Activated CD4-positive, alpha-beta T cell treated with anti-CD3 and anti-CD28 coated beads for 36 hours (primary cell): ENCODE results near the gene PLXNA4. TPM values are rescaled to one million over a fixed set of nuclear protein-coding genes. Genes with fewer than 3 reads are reported as not detected.

Source experiments
- ATAC-seq: fragments of 200-7000 bp; cut with Tn5 transposase; one replicate; pipeline ENCODE4 v1.10.0; 2021; ENCODE audit warnings: mild to moderate bottlenecking, moderate library complexity
- CTCF ChIA-PET: fragments of 350-600 bp; sonication (Branson Sonifier 250); formaldehyde crosslinking; loops from one replicate; lab custom pipeline; 2021; ENCODE audit warnings: antibody characterized with exemption; lab: Charles Lee
- POLR2A ChIA-PET: fragments of 350-600 bp; sonication (Branson Sonifier 250); formaldehyde crosslinking; loops from one replicate; lab custom pipeline; 2021; ENCODE audit warnings: antibody characterized with exemption, inconsistent platforms; lab: Charles Lee
- DNase-seq: peaks from one replicate; pipeline ENCODE4 v3.0.0-alpha.2; 2020
- H3K27ac Mint-ChIP-seq: one replicate; pipeline ENCODE4 v1.8.0; 2021; ENCODE audit warnings: mixed read lengths
- H3K27me3 Mint-ChIP-seq: one replicate; pipeline ENCODE4 v1.8.0; 2021; ENCODE audit warnings: mixed read lengths
- H3K36me3 Mint-ChIP-seq: one replicate; pipeline ENCODE4 v1.8.0; 2021; ENCODE audit warnings: low read depth, mixed read lengths
- H3K4me1 Mint-ChIP-seq: one replicate; pipeline ENCODE4 v1.8.0; 2021; ENCODE audit warnings: mixed read lengths
- H3K4me3 Mint-ChIP-seq: one replicate; pipeline ENCODE4 v1.8.0; 2021; ENCODE audit warnings: mild to moderate bottlenecking, moderate library complexity, mixed read lengths
- H3K9me3 Mint-ChIP-seq: one replicate; pipeline ENCODE4 v1.8.0; 2021; ENCODE audit warnings: low read depth, mixed read lengths
- intact Hi-C, 2 experiments: fragments of 100-400 bp; cut with DNase I in 1 of 2; cut with micrococcal nuclease in 1 of 2; formaldehyde crosslinking; loops; one replicate each; pipeline versions ENCODE4 v1.14.2 to v1.15.1; 2022 to 2024; cut with DNase I, micrococcal nuclease
- total RNA-seq, 2 experiments: library from RNA; stranded (reverse); gene quantifications; one replicate each; pipeline ENCODE4 v1.2.3, GENCODE V29; 2021

Gene PLXNA4
- total RNA-seq, 2 experiments from 2014 or later = 0.07 to 0.09 TPM

DNA sequence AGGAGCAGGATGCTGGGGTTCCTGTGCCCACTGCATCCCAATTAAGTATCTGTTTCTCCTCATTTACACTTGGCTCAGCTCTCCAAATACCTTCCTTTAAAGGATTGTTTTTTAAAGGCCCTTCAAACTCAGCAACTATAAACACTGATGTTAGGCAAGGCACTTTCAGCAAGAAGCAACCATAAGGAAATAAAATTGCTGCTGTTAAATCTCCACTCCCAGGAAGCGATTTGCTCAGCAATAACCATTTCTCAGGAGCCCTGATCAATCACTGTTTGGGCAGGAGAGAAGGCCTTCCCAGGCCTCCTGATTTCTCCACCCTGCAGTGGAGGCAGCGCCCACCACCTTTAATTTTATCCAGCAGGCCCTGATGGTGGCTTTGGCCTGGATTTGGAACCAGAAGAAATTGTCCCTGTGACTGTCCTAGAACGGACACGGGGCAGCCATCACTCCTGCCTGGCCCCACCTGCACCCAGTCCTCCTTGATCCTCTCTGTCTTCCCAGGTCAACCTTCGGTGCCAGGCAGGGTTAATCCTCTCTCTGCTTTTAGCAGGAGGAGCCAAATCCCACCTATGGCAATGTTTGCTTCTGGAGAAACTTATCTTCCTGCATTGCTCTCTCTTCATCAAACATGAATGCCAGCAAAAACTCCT is 199.8 kb downstream of the PLXNA4 start:
- H3K4me1 Mint-ChIP-seq = no peaks in the 10 kb centered on the region
- no peaks in the 10 kb centered on the region for H3K9me3 Mint-ChIP-seq
- H3K4me3 Mint-ChIP-seq = no peak overlapping the region
- DNase-seq (no peak), ATAC-seq (no peak)
- H3K27ac Mint-ChIP-seq = no peak overlapping the region
- CTCF ChIA-PET = interaction anchor here (0.5 kb wide), 1 partner anchor 179 kb away, joined by 3 read pairs; no protein-coding TSS in a partner anchor
- H3K27me3 Mint-ChIP-seq = peaks cover 2% of the 10 kb centered on the region
- H3K36me3 Mint-ChIP-seq = no peaks in the 10 kb centered on the region
- POLR2A ChIA-PET = no interaction called here
- intact Hi-C loops = no loop called here

DNA sequence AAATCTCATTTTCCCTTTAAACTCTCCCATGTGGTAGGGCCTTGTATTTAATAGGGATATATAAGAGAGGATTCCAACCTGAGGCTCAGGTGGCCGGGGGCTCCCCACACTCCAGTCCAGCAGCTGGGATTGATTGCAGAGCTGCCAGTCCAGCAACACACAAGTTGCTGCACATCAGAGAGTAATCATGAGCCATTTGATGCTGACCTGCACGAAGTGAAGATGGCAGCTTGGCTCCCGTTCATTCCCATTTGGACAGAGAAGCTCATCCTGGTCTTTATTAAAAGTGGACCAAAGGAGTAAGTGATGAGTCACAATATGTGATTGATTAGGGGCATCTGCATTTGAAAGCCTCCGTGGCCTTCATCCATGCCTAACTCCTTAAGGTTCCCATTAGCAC is 202.4 kb downstream of the PLXNA4 start:
- CTCF ChIA-PET = interaction anchor here (1.0 kb wide), 1 partner anchor 13 kb away, joined by 3 read pairs; no protein-coding TSS in a partner anchor
- POLR2A ChIA-PET = no interaction called here
- intact Hi-C loops = no loop called here

DNA sequence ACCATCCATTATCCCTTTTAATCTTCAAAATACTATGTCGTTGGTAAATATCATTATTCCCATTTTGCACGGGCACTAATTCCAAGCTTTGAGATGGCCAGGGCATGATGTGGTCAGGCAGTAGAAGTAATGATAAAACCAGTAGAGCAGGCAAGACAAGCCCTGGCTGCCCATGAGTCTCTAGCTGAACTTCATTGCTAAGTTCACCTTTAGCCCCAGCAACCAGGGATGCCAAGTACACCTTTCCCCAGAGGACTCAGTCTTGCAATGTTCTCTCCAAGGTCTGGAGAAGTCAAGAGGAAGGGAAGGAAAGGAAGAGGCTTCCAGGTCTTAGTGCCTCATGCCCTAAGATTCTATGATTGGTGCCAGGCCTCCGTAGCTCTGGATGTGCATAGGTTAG is 203.2 kb downstream of the PLXNA4 start:
- ATAC-seq (no peak), DNase-seq (no peak)
- ChIA-PET POLR2A (no interaction called here), CTCF (interaction anchor here (1.0 kb wide), 1 partner anchor 14 kb away, joined by 3 read pairs; no protein-coding TSS in a partner anchor)
- Mint-ChIP-seq H3K9me3 (no peaks in the 10 kb centered on the region), H3K27ac (no peak overlapping the region), H3K4me3 (no peak overlapping the region), H3K27me3 (peaks cover 2% of the 10 kb centered on the region), H3K36me3 (no peaks in the 10 kb centered on the region), H3K4me1 (no peaks in the 10 kb centered on the region)
- intact Hi-C loops = no loop called here

More for the DNA sequence above, 202.4 kb downstream of the PLXNA4 start:
- DNase-seq (no peak), ATAC-seq (no peak)
- no peaks in the 10 kb centered on the region for H3K36me3 Mint-ChIP-seq
- no peak overlapping the region for H3K27ac Mint-ChIP-seq
- H3K9me3 Mint-ChIP-seq = no peaks in the 10 kb centered on the region
- no peaks in the 10 kb centered on the region for H3K4me1 Mint-ChIP-seq
- peaks cover 2% of the 10 kb centered on the region for H3K27me3 Mint-ChIP-seq
- H3K4me3 Mint-ChIP-seq = no peak overlapping the region

DNA sequence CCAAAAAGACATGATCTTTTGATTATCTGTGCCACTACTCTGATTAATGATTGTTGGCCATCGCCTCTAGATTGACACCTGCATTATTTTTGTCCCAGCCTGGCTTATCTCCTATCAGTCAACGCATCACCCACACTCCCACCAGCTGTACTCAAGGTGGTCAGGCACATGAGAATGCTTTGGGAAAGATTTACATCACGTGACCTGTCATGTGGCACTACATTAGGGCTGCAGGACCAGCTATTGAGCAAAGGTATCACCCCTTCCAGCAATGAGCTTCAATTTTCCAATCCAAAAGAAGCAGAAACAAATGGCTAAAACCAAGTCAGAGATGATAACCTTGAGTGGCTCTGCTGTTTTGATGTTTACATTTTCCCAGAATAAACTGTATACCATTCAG is 204.3 kb downstream of the PLXNA4 start:
- DNase-seq (no peak), ATAC-seq (no peak)
- H3K4me3 Mint-ChIP-seq = no peak overlapping the region
- ChIA-PET CTCF (no interaction called here), POLR2A (no interaction called here)
- H3K36me3 Mint-ChIP-seq = no peaks in the 10 kb centered on the region
- H3K27me3 Mint-ChIP-seq = peaks cover 5% of the 10 kb centered on the region
- no peaks in the 10 kb centered on the region for H3K4me1 Mint-ChIP-seq
- H3K9me3 Mint-ChIP-seq = no peaks in the 10 kb centered on the region
- intact Hi-C loops = no loop called here
- no peak overlapping the region for H3K27ac Mint-ChIP-seq

DNA sequence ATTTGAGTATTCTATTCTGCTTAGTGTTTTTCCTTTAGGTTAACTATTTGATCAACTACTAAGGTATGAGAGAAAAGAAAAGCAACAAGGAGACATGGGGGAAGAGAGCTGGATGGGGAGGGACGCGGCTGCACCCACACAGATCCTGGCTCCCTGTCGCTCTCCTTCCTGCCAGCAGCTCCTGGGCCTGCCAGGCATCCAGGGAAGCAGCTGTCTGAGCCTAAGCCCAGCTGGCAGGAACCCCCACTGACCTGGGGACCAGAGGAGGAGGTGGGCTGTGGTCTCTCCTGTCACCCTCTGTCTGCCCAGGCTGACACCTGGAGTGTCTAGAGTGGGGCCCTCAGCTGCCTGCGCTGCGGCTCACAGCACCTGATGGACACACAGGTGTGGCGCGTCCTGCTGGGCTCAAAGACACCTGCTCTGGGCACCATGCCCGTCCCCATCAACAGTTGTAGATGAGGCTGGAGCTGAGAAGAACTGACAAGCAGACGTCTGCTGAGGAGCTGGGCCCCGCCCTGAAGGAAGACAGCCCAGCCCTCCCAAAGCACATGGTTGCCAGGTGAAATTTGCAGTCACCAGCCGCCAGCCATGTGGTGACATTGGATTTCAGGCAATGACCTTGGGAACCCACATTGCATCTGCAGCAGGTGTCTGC is 207.9 kb downstream of the PLXNA4 start:
- no peak overlapping the region for H3K4me3 Mint-ChIP-seq
- H3K36me3 Mint-ChIP-seq = no peaks in the 10 kb centered on the region
- ChIA-PET POLR2A (no interaction called here), CTCF (no interaction called here)
- DNase-seq = no peak
- no peaks in the 10 kb centered on the region for H3K4me1 Mint-ChIP-seq
- no peak overlapping the region for H3K27ac Mint-ChIP-seq
- ATAC-seq = no peak
- H3K9me3 Mint-ChIP-seq = no peaks in the 10 kb centered on the region
- peaks cover 9% of the 10 kb centered on the region for H3K27me3 Mint-ChIP-seq
- intact Hi-C loops = no loop called here

DNA sequence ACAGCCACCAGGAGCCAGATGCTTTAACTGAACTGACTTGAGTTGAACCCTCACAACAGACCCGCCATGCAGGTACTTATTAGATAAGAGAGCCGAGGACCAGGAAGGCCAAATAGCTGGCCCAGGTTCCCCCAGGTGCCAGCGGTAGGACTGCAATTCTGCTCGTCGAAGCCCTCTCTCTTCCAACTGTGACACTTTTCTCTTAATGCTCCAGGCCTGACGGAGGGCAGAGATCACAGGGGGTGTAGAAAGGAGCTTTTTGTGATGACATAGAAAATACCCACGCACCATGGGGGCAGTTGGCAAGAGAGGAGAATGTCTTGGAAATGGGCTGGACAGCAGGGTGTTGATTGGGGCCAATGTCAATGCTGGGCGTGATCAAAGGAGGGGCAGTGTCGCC is 208.5 kb downstream of the PLXNA4 start:
- H3K4me1 Mint-ChIP-seq = no peaks in the 10 kb centered on the region
- ChIA-PET CTCF (no interaction called here), POLR2A (no interaction called here)
- no peaks in the 10 kb centered on the region for H3K36me3 Mint-ChIP-seq
- H3K9me3 Mint-ChIP-seq = no peaks in the 10 kb centered on the region
- H3K4me3 Mint-ChIP-seq = no peak overlapping the region
- intact Hi-C loops = no loop called here
- peaks cover 11% of the 10 kb centered on the region for H3K27me3 Mint-ChIP-seq
- no peak overlapping the region for H3K27ac Mint-ChIP-seq
- ATAC-seq (no peak), DNase-seq (no peak)

DNA sequence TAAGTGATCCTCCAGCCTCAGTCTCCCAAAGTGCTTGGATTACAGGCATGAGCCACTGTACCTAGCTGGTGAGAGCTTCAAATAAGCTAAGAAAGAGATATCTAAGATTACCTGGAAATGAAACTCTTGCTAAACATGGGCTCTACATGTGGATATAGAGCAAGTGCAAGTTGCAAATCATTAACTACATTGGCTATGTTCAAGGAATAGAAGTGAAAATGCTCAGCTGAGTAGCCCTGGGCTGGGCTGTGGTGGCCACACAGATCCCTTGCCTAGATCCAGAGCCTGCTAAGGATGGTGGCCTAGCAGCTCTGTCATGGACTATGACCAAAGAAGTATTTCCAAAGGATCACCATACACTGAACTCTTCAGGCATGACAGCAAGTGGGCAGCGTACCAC is 209.3 kb downstream of the PLXNA4 start:
- Mint-ChIP-seq H3K36me3 (no peaks in the 10 kb centered on the region), H3K4me3 (no peak overlapping the region), H3K27me3 (peaks cover 11% of the 10 kb centered on the region), H3K9me3 (no peaks in the 10 kb centered on the region), H3K27ac (no peak overlapping the region), H3K4me1 (no peaks in the 10 kb centered on the region)
- ATAC-seq (no peak), DNase-seq (no peak)
- intact Hi-C loops = no loop called here
- CTCF ChIA-PET = no interaction called here
- POLR2A ChIA-PET = no interaction called here

DNA sequence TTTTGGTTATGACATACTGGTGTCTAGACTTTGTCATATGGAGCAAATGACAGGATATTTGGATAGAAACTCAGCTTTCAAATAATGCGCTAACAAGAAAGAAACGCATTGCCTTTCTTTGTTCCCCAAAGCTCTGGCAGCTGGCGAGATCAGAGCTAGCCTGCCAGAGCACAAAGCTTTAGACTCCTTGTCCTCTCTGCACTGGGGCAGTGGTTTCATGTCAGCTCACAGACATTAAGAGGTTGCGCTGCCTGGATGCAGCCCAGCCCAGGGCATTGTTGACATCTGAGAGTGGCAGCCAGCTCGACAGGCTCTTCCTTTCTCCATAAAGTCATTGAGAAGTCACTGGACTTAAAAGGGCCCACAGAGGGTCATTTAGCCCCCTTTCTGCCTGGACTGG is 212.0 kb downstream of the PLXNA4 start:
- POLR2A ChIA-PET = no interaction called here
- intact Hi-C loops = no loop called here
- Mint-ChIP-seq H3K4me1 (no peaks in the 10 kb centered on the region), H3K9me3 (no peaks in the 10 kb centered on the region), H3K4me3 (no peak overlapping the region), H3K27ac (no peak overlapping the region), H3K36me3 (no peaks in the 10 kb centered on the region), H3K27me3 (peaks cover 13% of the 10 kb centered on the region)
- ATAC-seq = no peak
- DNase-seq = no peak
- CTCF ChIA-PET = interaction anchor here (1.1 kb wide), 1 partner anchor 217 kb away, joined by 5 read pairs; no protein-coding TSS in a partner anchor

DNA sequence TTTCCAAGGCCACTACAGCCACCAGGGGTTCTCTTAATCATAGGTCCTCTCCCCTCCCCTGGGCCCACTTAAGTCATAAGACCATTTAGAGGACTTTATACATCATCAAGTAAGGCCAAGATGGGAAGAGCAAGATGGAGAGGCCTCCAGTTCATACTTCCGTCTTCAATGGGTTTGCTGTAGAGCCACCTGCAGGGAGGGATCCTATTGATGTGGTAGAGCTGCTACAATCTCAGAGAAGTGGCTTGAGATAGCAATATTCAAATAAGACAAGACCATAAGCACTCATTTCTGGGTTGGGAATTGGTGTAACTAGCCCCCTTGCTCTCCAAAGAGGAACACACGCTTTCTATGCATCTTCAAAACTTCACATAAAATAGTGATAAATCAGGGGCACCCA is 214.2 kb downstream of the PLXNA4 start:
- H3K27ac Mint-ChIP-seq = no peak overlapping the region
- H3K27me3 Mint-ChIP-seq = peaks cover 12% of the 10 kb centered on the region

DNA sequence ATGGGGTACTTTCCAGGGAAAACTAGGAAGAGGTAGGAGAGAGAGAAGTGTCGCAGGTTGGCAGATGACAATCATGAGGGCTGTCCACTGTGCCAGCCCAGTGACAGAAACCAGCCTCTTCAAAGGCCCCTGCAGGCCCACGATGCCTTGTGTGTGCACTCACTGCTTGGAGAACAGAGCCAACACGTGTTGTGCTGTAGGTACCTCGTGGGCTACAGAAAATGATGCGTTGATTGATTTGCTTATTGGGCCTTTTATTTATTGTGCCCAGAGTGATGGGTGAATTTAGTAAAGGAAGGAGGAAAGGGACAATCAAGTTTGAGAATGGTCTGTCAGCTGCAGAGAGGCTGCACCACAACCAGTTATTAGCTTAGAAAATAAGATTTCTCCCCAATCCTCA is 215.1 kb downstream of the PLXNA4 start:
- intact Hi-C loops = no loop called here
- Mint-ChIP-seq H3K27me3 (peaks cover 11% of the 10 kb centered on the region), H3K4me1 (no peaks in the 10 kb centered on the region), H3K36me3 (no peaks in the 10 kb centered on the region), H3K9me3 (no peaks in the 10 kb centered on the region), H3K27ac (no peak overlapping the region), H3K4me3 (no peak overlapping the region)
- POLR2A ChIA-PET = no interaction called here
- DNase-seq (no peak), ATAC-seq (no peak)
- CTCF ChIA-PET = interaction anchor here (0.7 to 0.9 kb wide), 2 partner anchors 51 to 220 kb away, joined by 3 read pairs; no protein-coding TSS in a partner anchor

More for the DNA sequence above, 214.2 kb downstream of the PLXNA4 start:
- no peak overlapping the region for H3K4me3 Mint-ChIP-seq
- ATAC-seq (no peak), DNase-seq (no peak)
- H3K4me1 Mint-ChIP-seq = no peaks in the 10 kb centered on the region
- POLR2A ChIA-PET = no interaction called here
- CTCF ChIA-PET = no interaction called here
- no peaks in the 10 kb centered on the region for H3K36me3 Mint-ChIP-seq
- H3K9me3 Mint-ChIP-seq = no peaks in the 10 kb centered on the region
- intact Hi-C loops = no loop called here

DNA sequence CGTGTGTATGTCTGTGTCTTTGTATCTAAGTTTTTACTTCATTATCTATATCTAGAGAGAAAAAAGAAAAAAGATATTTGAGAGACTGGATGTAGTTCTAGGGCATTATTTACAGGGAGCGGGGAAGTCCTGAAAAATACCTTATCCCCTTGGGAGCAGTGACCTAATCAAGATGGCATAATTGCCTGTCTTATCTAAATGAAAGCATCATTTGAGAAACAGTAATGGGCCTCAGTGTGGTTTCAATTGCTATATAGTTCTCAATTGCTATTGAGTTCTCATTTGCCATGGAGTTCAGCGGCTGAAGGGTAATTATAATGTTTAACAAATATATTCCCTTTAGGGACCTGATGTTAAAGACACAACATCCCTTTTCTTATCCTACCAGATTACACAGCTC is 216.5 kb downstream of the PLXNA4 start:
- Mint-ChIP-seq H3K9me3 (no peaks in the 10 kb centered on the region), H3K4me1 (no peaks in the 10 kb centered on the region), H3K27me3 (peaks cover 13% of the 10 kb centered on the region), H3K36me3 (no peaks in the 10 kb centered on the region), H3K4me3 (no peak overlapping the region), H3K27ac (no peak overlapping the region)
- intact Hi-C loops = no loop called here
- ChIA-PET CTCF (interaction anchor here (0.6 kb wide), 1 partner anchor 263 kb away, joined by 6 read pairs; no protein-coding TSS in a partner anchor), POLR2A (no interaction called here)
- ATAC-seq (no peak), DNase-seq (no peak)

DNA sequence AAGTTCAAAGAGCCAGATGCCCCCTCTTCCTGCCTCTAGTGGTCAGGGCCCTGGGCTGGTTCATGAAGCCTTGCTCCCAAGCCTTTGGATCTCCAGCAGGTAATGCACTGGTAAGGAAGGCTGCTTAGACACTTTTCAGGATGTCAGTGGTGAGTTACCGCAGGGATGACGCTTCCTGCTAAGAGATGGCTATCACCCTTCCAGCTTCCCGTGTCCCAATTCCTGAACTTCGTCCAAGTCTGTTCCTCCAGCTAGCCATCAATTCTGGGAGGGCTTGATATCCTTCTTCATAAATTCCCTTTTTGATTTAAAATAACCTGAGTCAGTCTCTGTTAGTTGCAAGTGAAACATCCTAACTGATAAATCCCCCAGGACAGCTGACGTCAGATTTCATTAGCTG is 221.2 kb downstream of the PLXNA4 start:
- intact Hi-C loops = no loop called here
- H3K27me3 Mint-ChIP-seq = peaks cover 22% of the 10 kb centered on the region
- ChIA-PET CTCF (no interaction called here), POLR2A (no interaction called here)
- H3K27ac Mint-ChIP-seq = no peak overlapping the region
- H3K4me1 Mint-ChIP-seq = no peaks in the 10 kb centered on the region
- no peak for ATAC-seq
- no peaks in the 10 kb centered on the region for H3K36me3 Mint-ChIP-seq
- no peak for DNase-seq
- no peak overlapping the region for H3K4me3 Mint-ChIP-seq
- H3K9me3 Mint-ChIP-seq = no peaks in the 10 kb centered on the region
